Tongue (tissue), 2 donors: Measurements from ENCODE around the gene SLC24A4. TPM values are rescaled to one million over a fixed set of nuclear protein-coding genes. Genes with fewer than 3 reads are reported as not detected.

ENCODE experiments used
- DNase-seq: peaks from one replicate; pipeline ENCODE4 v3.0.0-alpha.2; 2015
- total RNA-seq: library from RNA; depleted of rRNA; stranded (reverse); fragments of >200 nt; gene quantifications from one replicate; pipeline ENCODE4 v1.2.3, GENCODE V29; 2014

Gene SLC24A4
- 1.0 TPM for total RNA-seq

- peak; percentile 43 for DNase-seq
These were observed at the start of gene SLC24A4 for GRCh38 chr14:92323011-92323915. SLC24A4 (plus strand) TSS chr14:92323165; CDS start chr14:92323831, 666 bp downstream.

- no peak for DNase-seq
These were observed 49.8 kb upstream of the SLC24A4 start for GRCh38 chr14:92273166-92273565.

GRCh38 chr14:92274055-92274454, 48.9 kb upstream of the SLC24A4 start:
- no peak for DNase-seq

GRCh38 chr14:92276074-92276473, 46.9 kb upstream of the SLC24A4 start:
- no peak for DNase-seq

- DNase-seq = no peak
These were observed 45.9 kb upstream of the SLC24A4 start for GRCh38 chr14:92277031-92277430.

GRCh38 chr14:92280554-92281262, 42.3 kb upstream of the SLC24A4 start:
- DNase-seq = no peak

- DNase-seq = no peak
These were observed 40.3 kb upstream of the SLC24A4 start for GRCh38 chr14:92282669-92283068.

GRCh38 chr14:92285311-92285710, 37.7 kb upstream of the SLC24A4 start:
- no peak for DNase-seq

- no peak for DNase-seq
These were observed 35.0 kb upstream of the SLC24A4 start for GRCh38 chr14:92287987-92288386.

GRCh38 chr14:92288994-92289660, 33.8 kb upstream of the SLC24A4 start:
- DNase-seq = no peak

GRCh38 chr14:92292673-92293072, 30.3 kb upstream of the SLC24A4 start:
- DNase-seq = no peak

GRCh38 chr14:92294506-92294905, 28.5 kb upstream of the SLC24A4 start:
- no peak for DNase-seq

GRCh38 chr14:92297818-92298595, 25.0 kb upstream of the SLC24A4 start:
- DNase-seq = no peak

GRCh38 chr14:92302481-92302880, 20.5 kb upstream of the SLC24A4 start:
- no peak for DNase-seq

GRCh38 chr14:92308716-92309115, 14.2 kb upstream of the SLC24A4 start:
- DNase-seq = peak; percentile 36

- DNase-seq = no peak
These were observed 12.9 kb upstream of the SLC24A4 start for GRCh38 chr14:92309968-92310530.

GRCh38 chr14:92310776-92311375, 12.1 kb upstream of the SLC24A4 start:
- peak; percentile 76 for DNase-seq

- no peak for DNase-seq
These were observed 8.8 kb upstream of the SLC24A4 start for GRCh38 chr14:92314182-92314581.

GRCh38 chr14:92315050-92315805, 7.7 kb upstream of the SLC24A4 start:
- no peak for DNase-seq

- DNase-seq = peak; percentile 54
These were observed 6.8 kb upstream of the SLC24A4 start for GRCh38 chr14:92316176-92316575.
